NCI-H2081 treated with DMSO at 0.1 percent for 48 hours (cell line): ENCODE results near the gene MED15.
"Not testable (repeated sequence)": the region's sequence is repeated elsewhere in the genome, so short reads cannot be mapped to it uniquely, and the experiment has no call there.

Experiments
- DNase-seq: peaks from one replicate; lab custom pipeline; 2025; lab: John Stamatoyannopoulos, UW

MED15 gene

GRCh38 chr22:20584029-20584871 is 76.8 kb downstream of the MED15 start:
- no peak for DNase-seq

- no peak for DNase-seq
Measured at GRCh38 chr22:20584872-20585638, 77.6 kb downstream of the MED15 start.

- no peak for DNase-seq
Measured at GRCh38 chr22:20585639-20586402, 78.4 kb downstream of the MED15 start.

- DNase-seq = no peak
Measured at GRCh38 chr22:20586403-20586745, 79.0 kb downstream of the MED15 start.

GRCh38 chr22:20587206-20587958 is 80.0 kb downstream of the MED15 start:
- no peak for DNase-seq

- DNase-seq = no peak
Measured at GRCh38 chr22:20588092-20588842, 80.9 kb downstream of the MED15 start.

GRCh38 chr22:20588843-20589581 is 81.6 kb downstream of the MED15 start:
- no peak for DNase-seq

- DNase-seq = no peak
Measured at GRCh38 chr22:20589614-20590476, 82.4 kb downstream of the MED15 start.

GRCh38 chr22:20590477-20591294 is 83.3 kb downstream of the MED15 start:
- no peak for DNase-seq

GRCh38 chr22:20591295-20591645 is 83.9 kb downstream of the MED15 start:
- no peak for DNase-seq

GRCh38 chr22:20591660-20592310 is 84.4 kb downstream of the MED15 start:
- DNase-seq = no peak

GRCh38 chr22:20594038-20594437 is 86.6 kb downstream of the MED15 start:
- DNase-seq = not testable (repeated sequence)

GRCh38 chr22:20594486-20594885 is 87.1 kb downstream of the MED15 start:
- not testable (repeated sequence) for DNase-seq

- DNase-seq = no peak
Measured at GRCh38 chr22:20595461-20595860, 88.1 kb downstream of the MED15 start.

- DNase-seq = no peak
Measured at GRCh38 chr22:20599117-20599516, 91.7 kb downstream of the MED15 start.

GRCh38 chr22:20600137-20600673 is 92.8 kb downstream of the MED15 start:
- no peak for DNase-seq

- DNase-seq = no peak
Measured at GRCh38 chr22:20601308-20601707, 93.9 kb downstream of the MED15 start.
